GM21515 (cell line): ENCODE data around the gene CDKL4.
A peak's percentile ranks its signal among the peaks of the same experiment; 100 is the strongest.
"Not testable (repeated sequence)": the region's sequence is repeated elsewhere in the genome, so short reads cannot be mapped to it uniquely, and the experiment has no call there.

ENCODE experiments used
- ATAC-seq: cut with Tn5 transposase; IDR thresholded peaks from one replicate; pipeline ENCODE4 v1.9.1; 2021; ENCODE audit not compliant: unreplicated experiment

CDKL4 gene

GRCh38 chr2:39144416-39144815 lies 99.4 kb downstream of the CDKL4 start:
- ATAC-seq, result no peak

GRCh38 chr2:39142904-39143605 lies 100.7 kb downstream of the CDKL4 start:
- ATAC-seq, result no peak

- ATAC-seq, result peak; percentile 62
These were observed 102.2 kb downstream of the CDKL4 start for GRCh38 chr2:39141334-39142271.

GRCh38 chr2:39140948-39141333 lies 102.8 kb downstream of the CDKL4 start:
- ATAC-seq, result not testable (repeated sequence)

GRCh38 chr2:39140322-39140847 lies 103.4 kb downstream of the CDKL4 start:
- no peak for ATAC-seq

- ATAC-seq, result no peak
These were observed 104.1 kb downstream of the CDKL4 start for GRCh38 chr2:39139511-39140237.

- ATAC-seq, result no peak
These were observed 104.9 kb downstream of the CDKL4 start for GRCh38 chr2:39138837-39139211.

GRCh38 chr2:39138187-39138836 lies 105.5 kb downstream of the CDKL4 start:
- not testable (repeated sequence) for ATAC-seq

- ATAC-seq, result no peak
These were observed 107.0 kb downstream of the CDKL4 start for GRCh38 chr2:39136799-39137198.

GRCh38 chr2:39135690-39136259 lies 108.0 kb downstream of the CDKL4 start:
- no peak for ATAC-seq

- ATAC-seq, result no peak
These were observed 110.4 kb downstream of the CDKL4 start for GRCh38 chr2:39133215-39133851.

GRCh38 chr2:39128919-39129391 lies 114.8 kb downstream of the CDKL4 start:
- peak; percentile 44 for ATAC-seq

- ATAC-seq, result peak; percentile 39
These were observed 115.8 kb downstream of the CDKL4 start for GRCh38 chr2:39127973-39128372.
